HepG2 (cell line): ENCODE results near the gene ACP7. TPM values are rescaled to one million over a fixed set of nuclear protein-coding genes. Genes with fewer than 3 reads are reported as not detected.

ENCODE experiments used
- BRCA1 ChIP-seq: sonication (generic); formaldehyde crosslinking; IDR thresholded peaks from 2 replicates; pipeline ENCODE4 v1.4.0; 2020; ENCODE audit warnings: missing genetic modification reagents
- CBX2 ChIP-seq, 2 experiments: fragments of 200-600 bp in 1 of 2; sonication (generic); formaldehyde crosslinking in 1 of 2; IDR thresholded peaks; 2 replicates each; pipeline versions ENCODE4 v1.7.0 to v1.8.1; 2018 to 2022; ENCODE audit warnings: low read depth in 2 of 2, low read length in 1 of 2, mild to moderate bottlenecking in 1 of 2, missing genetic modification reagents in 1 of 2
- CEBPB ChIP-seq: IDR thresholded peaks from 2 replicates; pipeline ENCODE4 v1.6.1; 2011; ENCODE audit warnings: low read depth, low read length, improper control_type of control experiment, borderline replicate concordance
- NR2F6 ChIP-seq, 2 experiments: IDR thresholded peaks; 2 replicates each; pipeline ENCODE4 v1.6.1; 2016; ENCODE audit warnings: antibody characterized with exemption in 1 of 2, mild to moderate bottlenecking in 1 of 2
- POLR2AphosphoS5 ChIP-seq: IDR thresholded peaks from 2 replicates; pipeline ENCODE4 v1.6.1; 2012; ENCODE audit warnings: low read depth, low read length
- REL ChIP-seq: sonication (generic); formaldehyde crosslinking; conservative IDR thresholded peaks from 2 replicates; pipeline ENCODE4 v1.8.0; 2022; ENCODE audit warnings: mild to moderate bottlenecking, missing genetic modification reagents, moderate library complexity
- SETDB1 ChIP-seq: sonication (generic); formaldehyde crosslinking; IDR thresholded peaks from 2 replicates; pipeline ENCODE4 v1.5.1; 2020; ENCODE audit warnings: missing genetic modification reagents, mild to moderate bottlenecking, borderline replicate concordance
- SMARCE1 ChIP-seq: fragments of 450-650 bp; IDR thresholded peaks from 2 replicates; pipeline ENCODE4 v1.6.1; 2017; ENCODE audit warnings: borderline replicate concordance
- STAT5B ChIP-seq: sonication (generic); formaldehyde crosslinking; IDR thresholded peaks from 2 replicates; pipeline ENCODE4 v1.4.0; 2020; ENCODE audit warnings: missing genetic modification reagents
- TARDBP ChIP-seq: sonication (generic); formaldehyde crosslinking; IDR thresholded peaks from 2 replicates; pipeline ENCODE4 v1.8.0; 2022; ENCODE audit warnings: mild to moderate bottlenecking, missing genetic modification reagents
- TBX2 ChIP-seq: sonication (generic); formaldehyde crosslinking; IDR thresholded peaks from 2 replicates; pipeline ENCODE4 v1.5.0; 2020; ENCODE audit warnings: missing genetic modification reagents, mild to moderate bottlenecking, borderline replicate concordance
- ZKSCAN5 ChIP-seq: sonication (generic); formaldehyde crosslinking; IDR thresholded peaks from 2 replicates; pipeline ENCODE4 v1.5.1; 2020; ENCODE audit warnings: mild to moderate bottlenecking, missing genetic modification reagents
- ZNF224 ChIP-seq: sonication (generic); formaldehyde crosslinking; IDR thresholded peaks from 2 replicates; pipeline ENCODE4 v1.5.0; 2020; ENCODE audit warnings: mild to moderate bottlenecking, missing genetic modification reagents
- ZNF569 ChIP-seq: sonication (generic); formaldehyde crosslinking; IDR thresholded peaks from 2 replicates; pipeline ENCODE4 v1.5.0; 2020; ENCODE audit warnings: mild to moderate bottlenecking, missing genetic modification reagents, moderate library complexity, borderline replicate concordance
- polyA plus RNA-seq, 8 experiments: library from polyadenylated mRNA; depleted of rRNA in 3 of 8; stranded (reverse) in 7 of 8; unstranded in 1 of 8; fragments of >200 nt; fragmentation: Illumina TruSeq in 4 of 8; extraction: Trizol in 4 of 8; gene quantifications; 2 replicates each; pipeline versions ENCODE4 v1.2.1 to v1.2.3, GENCODE V29; 2011 to 2016; ENCODE audit warnings: low read depth in 4 of 8, missing spikeins in 1 of 8, mixed read lengths in 1 of 8; ENCODE audit not compliant: insufficient read depth in 1 of 8
- total RNA-seq, 5 experiments: library from RNA; depleted of rRNA; stranded (reverse); fragments of >200 nt; fragmentation: Illumina TruSeq; extraction: Trizol; gene quantifications; 2 replicates each; pipeline ENCODE4 v1.2.3, GENCODE V29; 2016; ENCODE audit warnings: low read depth in 1 of 5
- TF ChIP-seq, protein P1 (sequence below): sonication (generic); formaldehyde crosslinking; IDR thresholded peaks from 2 replicates; pipeline ENCODE4 v1.4.0; 2020; ENCODE audit warnings: missing genetic modification reagents, borderline replicate concordance
- TF ChIP-seq, protein P2 (sequence below): IDR thresholded peaks from 2 replicates; pipeline ENCODE4 v1.6.1; 2012; ENCODE audit warnings: low read depth, low read length, improper control_type of control experiment
- TF ChIP-seq, protein P3 (sequence below): sonication (generic); formaldehyde crosslinking; IDR thresholded peaks from 2 replicates; pipeline ENCODE4 v1.9.0; 2021; ENCODE audit warnings: missing genetic modification reagents, borderline replicate concordance
- TF ChIP-seq, protein P4 (sequence below), 2 experiments: sonication (generic) in 1 of 2; formaldehyde crosslinking in 1 of 2; IDR thresholded peaks; 2 replicates each; pipeline versions ENCODE4 v1.5.1 to v1.6.1; 2011 to 2020; ENCODE audit warnings: borderline replicate concordance in 1 of 2, low read depth in 1 of 2, low read length in 1 of 2, mild to moderate bottlenecking in 1 of 2, missing genetic modification reagents in 1 of 2, moderate library complexity in 1 of 2

ACP7 gene
- total and polyA plus RNA-seq, 2 of the 13 experiments (the other 11 are each of a cell fraction or from before 2014, with no cell fraction given) = not detected

DNA sequence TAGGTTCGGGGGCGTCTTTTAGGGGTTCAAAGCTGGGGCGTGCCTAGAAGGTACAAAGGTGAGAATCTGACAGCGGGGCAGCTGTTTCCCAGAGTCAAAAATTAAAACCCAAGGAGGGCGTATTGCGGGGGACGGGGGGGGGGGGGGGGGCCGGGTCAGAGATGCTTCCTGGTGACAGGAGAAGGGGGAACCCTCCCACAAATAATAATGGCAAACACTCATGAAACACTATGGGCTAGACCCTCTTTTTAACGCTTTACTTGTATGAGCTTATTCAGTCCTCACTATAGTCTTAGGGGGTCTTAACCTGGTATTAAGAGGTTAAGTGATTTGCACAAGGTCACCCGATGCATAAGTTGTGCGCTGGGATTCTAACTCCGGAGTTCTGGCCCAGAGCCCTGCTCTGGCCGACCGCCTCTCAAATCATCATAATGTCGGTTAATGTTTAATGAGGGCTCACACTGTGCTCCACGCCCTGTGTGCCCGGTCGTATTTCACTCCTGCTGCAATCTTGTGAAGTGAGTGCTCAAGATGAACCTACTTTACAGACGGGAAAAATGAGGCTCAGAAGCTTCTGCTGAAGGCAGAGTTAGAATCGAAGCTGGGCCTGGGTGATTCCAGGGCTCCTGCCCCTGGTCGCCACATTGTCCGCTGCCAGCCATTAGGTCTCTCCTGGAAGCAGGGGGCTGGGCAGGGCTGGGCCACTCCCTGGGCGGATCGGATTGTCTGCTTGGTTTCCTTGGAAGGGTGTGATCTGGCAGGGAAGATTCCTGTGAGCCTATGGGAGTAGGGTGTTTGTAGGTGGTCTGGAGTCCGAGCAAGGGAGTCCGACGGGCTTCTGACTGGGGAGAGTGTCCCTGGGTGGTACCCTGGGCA, 42.4 kb downstream of the ACP7 start (continued):
- TF ChIP-seq STAT5B (CRISPR knock-in tag) = no peak
- TF ChIP-seq SMARCE1 = no peak
- TF ChIP-seq BRCA1 (CRISPR knock-in tag) = no peak
- TF ChIP-seq POLR2AphosphoS5 = peak; percentile 82
- no peak for TF ChIP-seq CBX2 (IDR thresholded peaks at IDR 0.05; ENCODE audit: low read depth, low read length)
- TF ChIP-seq CBX2 (CRISPR knock-in tag; IDR thresholded peaks at IDR 0.05; ENCODE audit: low read depth) = peak; percentile 53; the same call in 1 of the 2 replicates
- TF ChIP-seq, protein P1, sequence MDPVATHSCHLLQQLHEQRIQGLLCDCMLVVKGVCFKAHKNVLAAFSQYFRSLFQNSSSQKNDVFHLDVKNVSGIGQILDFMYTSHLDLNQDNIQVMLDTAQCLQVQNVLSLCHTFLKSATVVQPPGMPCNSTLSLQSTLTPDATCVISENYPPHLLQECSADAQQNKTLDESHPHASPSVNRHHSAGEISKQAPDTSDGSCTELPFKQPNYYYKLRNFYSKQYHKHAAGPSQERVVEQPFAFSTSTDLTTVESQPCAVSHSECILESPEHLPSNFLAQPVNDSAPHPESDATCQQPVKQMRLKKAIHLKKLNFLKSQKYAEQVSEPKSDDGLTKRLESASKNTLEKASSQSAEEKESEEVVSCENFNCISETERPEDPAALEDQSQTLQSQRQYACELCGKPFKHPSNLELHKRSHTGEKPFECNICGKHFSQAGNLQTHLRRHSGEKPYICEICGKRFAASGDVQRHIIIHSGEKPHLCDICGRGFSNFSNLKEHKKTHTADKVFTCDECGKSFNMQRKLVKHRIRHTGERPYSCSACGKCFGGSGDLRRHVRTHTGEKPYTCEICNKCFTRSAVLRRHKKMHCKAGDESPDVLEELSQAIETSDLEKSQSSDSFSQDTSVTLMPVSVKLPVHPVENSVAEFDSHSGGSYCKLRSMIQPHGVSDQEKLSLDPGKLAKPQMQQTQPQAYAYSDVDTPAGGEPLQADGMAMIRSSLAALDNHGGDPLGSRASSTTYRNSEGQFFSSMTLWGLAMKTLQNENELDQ (CRISPR knock-in tag) = no peak
- peak; percentile 55; the same call in 1 of the 2 replicates for TF ChIP-seq TBX2 (CRISPR knock-in tag)
- no peak for TF ChIP-seq NR2F6 (IDR thresholded peaks at IDR 0.05)
- peak; percentile 47; the same call in 1 of the 2 replicates for TF ChIP-seq NR2F6 (CRISPR knock-in tag; IDR thresholded peaks at IDR 0.05)
- peak; percentile 41; the same call in 1 of the 2 replicates for TF ChIP-seq CEBPB
- TF ChIP-seq REL = no peak
- TF ChIP-seq, protein P2, sequence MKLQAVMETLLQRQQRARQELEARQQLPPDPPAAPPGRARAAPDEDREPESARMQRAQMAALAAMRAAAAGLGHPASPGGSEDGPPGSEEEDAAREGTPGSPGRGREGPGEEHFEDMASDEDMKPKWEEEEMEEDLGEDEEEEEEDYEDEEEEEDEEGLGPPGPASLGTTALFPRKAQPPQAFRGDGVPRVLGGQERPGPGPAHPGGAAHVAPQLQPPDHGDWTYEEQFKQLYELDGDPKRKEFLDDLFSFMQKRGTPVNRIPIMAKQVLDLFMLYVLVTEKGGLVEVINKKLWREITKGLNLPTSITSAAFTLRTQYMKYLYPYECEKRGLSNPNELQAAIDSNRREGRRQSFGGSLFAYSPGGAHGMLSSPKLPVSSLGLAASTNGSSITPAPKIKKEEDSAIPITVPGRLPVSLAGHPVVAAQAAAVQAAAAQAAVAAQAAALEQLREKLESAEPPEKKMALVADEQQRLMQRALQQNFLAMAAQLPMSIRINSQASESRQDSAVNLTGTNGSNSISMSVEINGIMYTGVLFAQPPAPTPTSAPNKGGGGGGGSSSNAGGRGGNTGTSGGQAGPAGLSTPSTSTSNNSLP = peak; percentile 69
- TF ChIP-seq, protein P3, sequence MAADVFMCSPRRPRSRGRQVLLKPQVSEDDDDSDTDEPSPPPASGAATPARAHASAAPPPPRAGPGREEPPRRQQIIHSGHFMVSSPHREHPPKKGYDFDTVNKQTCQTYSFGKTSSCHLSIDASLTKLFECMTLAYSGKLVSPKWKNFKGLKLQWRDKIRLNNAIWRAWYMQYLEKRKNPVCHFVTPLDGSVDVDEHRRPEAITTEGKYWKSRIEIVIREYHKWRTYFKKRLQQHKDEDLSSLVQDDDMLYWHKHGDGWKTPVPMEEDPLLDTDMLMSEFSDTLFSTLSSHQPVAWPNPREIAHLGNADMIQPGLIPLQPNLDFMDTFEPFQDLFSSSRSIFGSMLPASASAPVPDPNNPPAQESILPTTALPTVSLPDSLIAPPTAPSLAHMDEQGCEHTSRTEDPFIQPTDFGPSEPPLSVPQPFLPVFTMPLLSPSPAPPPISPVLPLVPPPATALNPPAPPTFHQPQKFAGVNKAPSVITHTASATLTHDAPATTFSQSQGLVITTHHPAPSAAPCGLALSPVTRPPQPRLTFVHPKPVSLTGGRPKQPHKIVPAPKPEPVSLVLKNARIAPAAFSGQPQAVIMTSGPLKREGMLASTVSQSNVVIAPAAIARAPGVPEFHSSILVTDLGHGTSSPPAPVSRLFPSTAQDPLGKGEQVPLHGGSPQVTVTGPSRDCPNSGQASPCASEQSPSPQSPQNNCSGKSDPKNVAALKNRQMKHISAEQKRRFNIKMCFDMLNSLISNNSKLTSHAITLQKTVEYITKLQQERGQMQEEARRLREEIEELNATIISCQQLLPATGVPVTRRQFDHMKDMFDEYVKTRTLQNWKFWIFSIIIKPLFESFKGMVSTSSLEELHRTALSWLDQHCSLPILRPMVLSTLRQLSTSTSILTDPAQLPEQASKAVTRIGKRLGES (CRISPR knock-in tag) = no peak
- TF ChIP-seq, protein P4, sequence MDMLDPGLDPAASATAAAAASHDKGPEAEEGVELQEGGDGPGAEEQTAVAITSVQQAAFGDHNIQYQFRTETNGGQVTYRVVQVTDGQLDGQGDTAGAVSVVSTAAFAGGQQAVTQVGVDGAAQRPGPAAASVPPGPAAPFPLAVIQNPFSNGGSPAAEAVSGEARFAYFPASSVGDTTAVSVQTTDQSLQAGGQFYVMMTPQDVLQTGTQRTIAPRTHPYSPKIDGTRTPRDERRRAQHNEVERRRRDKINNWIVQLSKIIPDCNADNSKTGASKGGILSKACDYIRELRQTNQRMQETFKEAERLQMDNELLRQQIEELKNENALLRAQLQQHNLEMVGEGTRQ (IDR thresholded peaks at IDR 0.05; ENCODE audit: low read depth, low read length) = no peak
- TF ChIP-seq, protein P4 (CRISPR knock-in tag; IDR thresholded peaks at IDR 0.05; ENCODE audit: borderline replicate concordance) = no peak
- TF ChIP-seq ZNF224 (CRISPR knock-in tag) = 0 out of 2 replicates have a peak, but pooled peaks have one; percentile 34
- no peak for TF ChIP-seq ZKSCAN5 (CRISPR knock-in tag)
- TF ChIP-seq TARDBP (CRISPR knock-in tag) = no peak
- no peak for TF ChIP-seq ZNF569 (CRISPR knock-in tag)
- no peak for TF ChIP-seq SETDB1 (CRISPR knock-in tag)
